HG03025 (cell line): ENCODE measurements around the gene SIGLEC15.
"Not testable (repeated sequence)": the region's sequence is repeated elsewhere in the genome, so short reads cannot be mapped to it uniquely, and the experiment has no call there.

Source experiments
- ATAC-seq: cut with Tn5 transposase; IDR thresholded peaks from one replicate; pipeline ENCODE4 v1.9.1; 2021; ENCODE audit warnings: mild to moderate bottlenecking, moderate library complexity; ENCODE audit not compliant: unreplicated experiment, low FRiP score

SIGLEC15 gene

DNA sequence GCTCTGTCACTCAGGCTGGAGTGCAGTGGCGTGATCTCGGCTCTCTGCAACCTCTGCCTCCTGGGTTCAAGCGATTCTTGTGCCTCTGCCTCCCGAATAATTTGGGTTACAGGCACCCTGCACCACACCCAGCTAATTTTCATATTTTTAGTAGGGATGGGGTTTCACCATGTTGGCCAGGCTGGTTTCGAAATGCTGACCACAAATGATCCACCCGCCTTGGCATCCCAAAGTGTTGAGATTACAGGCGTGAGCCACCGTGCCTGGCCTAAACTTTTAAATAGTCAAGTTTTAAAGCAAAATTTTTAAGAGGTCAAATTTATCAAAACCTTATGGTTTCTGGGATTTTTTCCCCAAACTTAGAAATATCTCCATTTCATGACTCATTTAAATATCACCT lies 6.7 kb upstream of the SIGLEC15 start:
- not testable (repeated sequence) for ATAC-seq

DNA sequence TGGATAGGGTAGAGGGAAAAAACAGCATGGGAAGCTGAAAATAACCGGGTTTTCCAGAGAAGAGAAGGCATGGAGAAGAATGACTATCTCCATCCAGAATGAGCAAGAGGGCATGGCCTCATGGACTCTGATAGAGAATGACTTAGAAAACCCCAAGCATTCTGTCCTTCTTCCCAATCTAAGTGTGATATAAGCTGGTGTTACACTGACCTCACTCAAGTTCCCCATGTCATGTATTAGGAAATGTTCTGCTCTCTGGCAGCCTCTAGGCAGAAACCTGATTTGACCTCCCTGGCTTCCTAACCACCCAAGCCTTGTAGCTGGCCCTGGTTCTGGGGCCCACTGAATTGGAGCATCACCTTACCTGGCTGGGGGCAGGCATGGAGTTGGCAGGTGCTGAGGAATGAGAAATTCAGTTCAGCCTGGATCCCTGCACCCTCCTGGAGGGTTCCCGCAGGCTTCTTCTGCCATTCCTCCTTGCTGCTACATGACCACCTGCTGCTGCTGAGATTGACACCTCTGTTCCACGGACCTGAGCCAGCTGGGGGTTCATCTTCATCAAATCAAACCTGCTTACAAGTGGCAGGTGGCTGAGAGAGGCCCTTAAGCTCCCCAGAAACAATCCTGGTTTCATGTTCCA lies 5.2 kb upstream of the SIGLEC15 start:
- no peak for ATAC-seq

DNA sequence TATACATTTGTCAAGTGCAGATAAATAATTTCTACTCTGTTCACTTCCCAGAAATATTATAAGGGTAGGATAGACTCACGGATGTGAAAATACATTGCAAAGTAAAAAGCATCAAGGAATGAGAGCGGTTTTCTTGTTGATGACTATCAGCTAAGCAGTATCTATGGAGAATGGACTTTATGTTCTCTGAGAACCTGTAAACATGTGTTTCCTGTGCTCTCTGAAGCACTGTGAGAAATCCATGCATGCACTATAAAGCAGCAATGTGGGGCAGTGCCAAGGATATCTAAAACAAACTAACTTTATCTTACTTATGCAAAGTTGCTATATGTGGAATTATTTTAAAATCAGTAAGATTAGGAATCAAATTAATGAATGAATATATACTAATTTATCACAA lies 4.4 kb upstream of the SIGLEC15 start:
- ATAC-seq, result no peak

DNA sequence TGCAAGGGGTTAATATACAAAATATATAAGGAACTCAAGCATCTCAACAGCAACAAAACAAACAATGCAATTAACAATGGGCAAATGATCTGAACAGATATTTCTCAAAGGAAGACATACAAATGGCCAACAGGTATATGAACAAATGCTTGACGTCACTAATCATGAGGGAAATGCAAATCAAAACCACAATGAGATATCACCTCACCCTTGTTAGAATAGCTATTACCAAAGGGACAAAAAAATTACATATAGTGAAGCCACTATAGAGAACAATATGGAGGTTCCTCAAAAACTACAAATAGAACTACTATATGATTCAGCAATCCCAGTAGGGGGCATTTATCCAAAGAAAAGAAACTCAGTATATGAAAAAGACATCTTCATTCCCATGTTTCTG lies 3.8 kb upstream of the SIGLEC15 start:
- no peak for ATAC-seq

DNA sequence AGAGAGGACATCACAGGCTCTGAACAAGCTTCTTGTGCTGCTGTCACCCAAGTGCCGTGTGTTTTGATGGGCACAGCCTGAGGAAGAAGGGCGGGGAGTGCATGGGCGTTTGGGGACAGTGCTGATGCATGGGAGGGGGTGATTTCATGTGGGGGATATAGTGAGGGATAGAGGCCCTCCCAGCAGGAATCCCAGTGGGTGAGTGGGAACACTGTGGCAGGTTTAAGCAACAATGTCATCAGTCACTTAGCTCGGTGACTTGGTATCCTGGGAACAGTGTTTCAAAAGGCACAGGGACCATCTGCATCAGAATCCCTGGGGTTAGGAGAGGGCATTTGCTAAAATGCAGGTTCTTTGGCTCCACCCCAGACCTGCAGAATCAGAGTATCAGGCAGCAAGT lies 609 bp downstream of the SIGLEC15 start:
- no peak for ATAC-seq

DNA sequence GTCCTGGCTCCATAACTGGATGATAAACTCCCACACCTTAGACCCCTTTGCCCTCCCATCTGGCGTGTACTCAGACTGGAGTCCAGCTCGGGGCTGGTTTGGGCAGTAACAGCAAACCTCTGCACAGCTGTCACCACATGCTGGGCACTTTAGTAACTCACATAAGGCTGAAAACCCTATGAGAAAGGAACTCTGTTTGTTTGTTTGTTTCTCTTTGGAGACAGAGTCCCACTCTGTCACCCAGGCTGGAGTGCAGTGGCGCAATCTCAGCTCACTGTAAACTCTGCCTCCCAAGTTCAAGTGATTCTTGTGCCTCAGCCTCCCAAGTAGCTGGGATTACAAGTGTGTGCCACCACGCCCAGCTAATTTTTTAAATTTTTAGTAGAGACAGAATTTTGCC lies 1.2 kb downstream of the SIGLEC15 start:
- not testable (repeated sequence) for ATAC-seq

DNA sequence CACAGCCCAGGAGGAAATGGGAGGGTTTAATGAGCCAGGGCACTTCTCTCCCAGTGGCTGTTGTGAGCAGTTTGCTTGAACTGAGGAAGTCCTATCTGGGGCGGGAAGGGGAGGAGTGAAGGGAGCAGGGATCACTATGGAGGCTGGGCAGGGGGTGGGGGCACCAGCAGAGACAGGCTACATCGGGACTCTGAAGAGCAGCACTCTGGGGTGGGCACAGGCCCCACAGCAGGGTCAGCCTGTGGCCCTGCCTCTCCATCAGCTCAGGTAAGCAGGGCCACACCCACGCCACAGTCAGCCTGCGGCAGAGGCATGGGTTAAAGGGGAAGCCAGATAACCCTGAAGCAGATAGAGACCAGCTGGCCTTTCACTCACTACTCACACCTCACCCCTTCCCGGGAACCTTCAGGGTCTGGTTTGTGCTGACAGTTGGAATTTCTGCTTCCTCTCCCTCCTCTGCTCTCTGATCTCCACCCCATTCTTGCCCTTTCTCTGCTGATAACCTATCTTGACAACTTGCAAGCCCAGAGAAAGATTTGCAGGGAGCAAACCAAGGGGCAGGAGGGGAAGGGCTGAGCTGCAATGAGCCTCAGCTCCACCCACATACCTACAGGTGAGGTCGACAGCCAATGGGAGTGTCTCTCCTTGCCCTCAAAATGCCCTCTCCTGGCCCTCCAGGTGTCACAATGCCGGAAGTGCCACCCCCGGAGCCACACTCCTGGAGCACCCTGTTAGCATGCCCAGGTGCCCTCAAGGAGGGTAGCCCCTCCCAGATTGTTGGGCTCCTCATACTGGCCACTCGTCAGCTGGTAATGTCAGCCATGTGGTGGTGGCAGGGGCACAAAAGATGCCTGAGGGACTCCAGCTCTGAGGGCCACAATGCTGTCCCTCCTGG lies 3.7 kb downstream of the SIGLEC15 start:
- ATAC-seq, result no peak

DNA sequence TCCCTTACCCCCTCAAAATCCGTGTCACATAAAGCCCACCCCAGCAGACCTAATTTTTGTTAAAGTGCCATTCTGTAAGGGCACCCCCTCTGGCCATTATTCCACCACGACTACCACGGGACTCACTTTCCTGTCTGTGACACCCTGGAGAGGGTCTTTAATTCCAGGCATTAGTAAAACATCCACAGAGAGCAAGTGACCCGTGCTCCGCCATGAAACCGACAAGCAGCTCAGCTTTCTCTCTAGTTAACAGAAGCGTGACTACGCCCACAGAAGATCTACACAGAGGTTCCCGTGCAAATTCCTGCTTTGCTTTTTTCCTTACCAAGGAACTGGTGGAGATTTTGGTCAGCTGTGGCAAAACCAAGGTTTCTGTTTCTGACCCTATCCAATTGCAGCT lies 4.4 kb downstream of the SIGLEC15 start:
- ATAC-seq, result no peak

DNA sequence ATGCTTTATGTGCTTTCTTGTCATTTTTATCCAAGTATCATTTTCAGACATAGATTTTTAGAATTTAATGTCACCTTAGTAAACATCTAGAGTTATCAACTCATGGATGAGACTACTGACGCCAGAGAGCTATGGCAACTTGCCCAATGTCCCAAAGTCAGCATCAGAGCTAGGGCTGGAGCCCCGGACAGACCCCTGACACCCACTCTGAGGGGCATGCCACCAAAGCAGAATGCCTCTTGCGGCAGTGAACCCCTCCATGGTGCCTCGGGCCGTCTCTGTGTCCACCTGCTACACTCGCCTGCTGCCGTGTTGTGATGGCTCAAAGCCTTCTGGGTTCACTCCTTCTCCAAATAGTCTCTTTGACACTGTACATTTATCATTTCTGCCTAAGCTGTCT lies 5.4 kb downstream of the SIGLEC15 start:
- no peak for ATAC-seq

DNA sequence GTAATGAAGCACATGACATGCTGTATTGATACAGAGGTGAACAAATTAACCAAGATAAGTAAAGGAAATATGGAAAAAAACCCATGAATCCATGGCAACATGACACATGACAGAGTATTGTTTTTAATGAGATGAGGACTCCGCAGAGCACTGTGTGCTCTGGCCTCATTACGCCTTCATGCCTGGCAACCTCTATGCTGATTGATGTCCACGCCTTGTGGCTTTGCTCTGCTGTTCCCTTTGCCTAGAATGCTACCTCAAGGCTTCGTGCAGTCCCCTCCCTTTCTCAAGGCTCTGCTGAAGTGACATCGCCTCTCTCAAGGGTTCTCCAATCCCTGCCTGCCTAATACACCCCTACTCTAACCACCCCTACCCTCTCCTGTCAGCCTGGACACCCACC lies 8.4 kb downstream of the SIGLEC15 start:
- ATAC-seq, result no peak

DNA sequence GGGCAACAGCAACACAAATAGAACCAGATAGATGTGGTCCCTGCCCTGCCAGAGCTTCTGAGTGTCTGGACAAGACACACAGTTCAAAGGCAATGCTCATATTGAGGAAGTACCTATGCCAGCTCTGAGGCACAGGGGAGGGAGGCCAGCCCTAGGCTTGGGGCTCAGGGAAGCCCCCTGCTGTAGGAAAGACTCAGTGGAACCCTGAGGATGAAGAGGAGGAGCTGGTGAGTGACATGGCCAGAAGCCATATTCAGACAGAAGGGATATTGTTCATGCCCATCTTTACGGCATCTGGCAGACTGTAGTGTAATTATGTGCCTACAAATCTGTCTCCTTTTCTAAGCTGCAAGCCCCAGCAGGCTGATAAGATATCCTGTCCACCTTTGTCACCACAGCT lies 8.8 kb downstream of the SIGLEC15 start:
- ATAC-seq, result no peak

DNA sequence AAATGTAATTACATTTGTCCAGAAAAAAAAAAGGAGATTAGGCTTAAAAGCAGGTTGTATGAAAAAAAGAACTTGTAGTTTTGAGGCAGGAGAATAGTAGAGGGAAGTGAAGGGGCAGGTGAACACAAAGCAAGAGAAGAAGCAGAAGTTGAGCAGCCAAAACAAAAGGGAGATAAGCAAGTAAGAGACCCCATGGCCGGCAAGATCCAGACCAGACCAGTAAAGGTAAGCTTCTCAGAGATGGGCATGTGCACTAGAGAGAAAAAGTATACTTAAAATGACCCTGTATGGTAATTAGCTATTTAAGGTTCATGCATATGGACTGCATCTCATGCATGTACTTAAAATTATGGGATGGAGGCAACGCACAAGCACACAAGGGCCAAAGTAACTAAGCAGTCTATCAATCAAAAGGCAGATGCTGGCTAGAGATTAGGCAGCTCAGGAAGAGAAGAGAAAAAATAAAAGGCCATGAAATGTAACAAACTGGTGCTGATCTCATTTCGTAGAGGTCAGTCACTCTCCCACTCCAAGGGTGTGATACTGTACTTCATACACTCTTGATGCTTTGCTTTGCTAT lies 9.7 kb downstream of the SIGLEC15 start:
- no peak for ATAC-seq

DNA sequence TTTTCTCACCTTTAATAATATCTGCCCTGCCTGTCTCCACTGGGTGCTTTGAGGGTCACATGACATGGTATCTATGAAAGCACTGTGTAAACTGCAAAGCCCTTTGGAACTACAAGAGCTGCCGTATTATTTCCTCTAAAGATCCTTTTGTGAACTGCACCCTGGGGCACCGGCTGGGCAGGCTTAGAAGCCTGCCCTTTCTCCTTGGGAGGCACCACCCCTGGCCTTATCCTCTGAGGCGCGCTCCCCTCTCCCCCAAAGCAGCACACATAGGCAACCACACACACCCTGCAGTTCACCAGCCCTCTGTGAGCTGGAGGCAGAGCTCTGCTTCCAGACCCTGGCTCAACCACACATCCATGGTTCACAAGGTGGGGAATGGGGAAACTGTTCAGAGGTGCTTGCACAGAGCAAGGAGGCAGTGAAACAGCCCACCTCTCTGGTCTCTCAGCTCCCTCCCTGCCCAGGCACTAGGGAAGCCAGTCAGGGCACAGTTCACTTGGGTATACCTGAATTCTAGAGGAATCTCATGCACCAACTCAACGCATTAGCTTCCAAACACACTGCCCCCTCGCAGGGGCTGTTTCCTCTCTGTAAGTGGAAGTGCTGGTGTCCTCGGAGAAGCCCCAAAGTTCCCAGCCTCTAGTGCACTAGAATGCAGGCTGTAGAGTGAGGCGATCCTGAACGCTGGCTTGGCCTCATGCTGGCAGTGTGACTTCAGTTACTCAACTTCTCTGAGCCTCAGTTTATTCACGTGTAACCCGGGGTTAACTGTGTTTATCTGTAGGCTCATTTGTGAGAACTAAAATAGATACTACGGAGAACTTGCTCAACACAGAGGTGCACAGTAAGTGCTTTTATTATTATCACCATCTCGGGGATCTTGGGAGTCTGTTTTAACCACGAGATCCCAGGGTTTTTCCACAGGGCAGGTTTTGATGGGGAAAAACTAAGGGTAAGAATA lies 11.0 kb downstream of the SIGLEC15 start:
- ATAC-seq, result no peak

DNA sequence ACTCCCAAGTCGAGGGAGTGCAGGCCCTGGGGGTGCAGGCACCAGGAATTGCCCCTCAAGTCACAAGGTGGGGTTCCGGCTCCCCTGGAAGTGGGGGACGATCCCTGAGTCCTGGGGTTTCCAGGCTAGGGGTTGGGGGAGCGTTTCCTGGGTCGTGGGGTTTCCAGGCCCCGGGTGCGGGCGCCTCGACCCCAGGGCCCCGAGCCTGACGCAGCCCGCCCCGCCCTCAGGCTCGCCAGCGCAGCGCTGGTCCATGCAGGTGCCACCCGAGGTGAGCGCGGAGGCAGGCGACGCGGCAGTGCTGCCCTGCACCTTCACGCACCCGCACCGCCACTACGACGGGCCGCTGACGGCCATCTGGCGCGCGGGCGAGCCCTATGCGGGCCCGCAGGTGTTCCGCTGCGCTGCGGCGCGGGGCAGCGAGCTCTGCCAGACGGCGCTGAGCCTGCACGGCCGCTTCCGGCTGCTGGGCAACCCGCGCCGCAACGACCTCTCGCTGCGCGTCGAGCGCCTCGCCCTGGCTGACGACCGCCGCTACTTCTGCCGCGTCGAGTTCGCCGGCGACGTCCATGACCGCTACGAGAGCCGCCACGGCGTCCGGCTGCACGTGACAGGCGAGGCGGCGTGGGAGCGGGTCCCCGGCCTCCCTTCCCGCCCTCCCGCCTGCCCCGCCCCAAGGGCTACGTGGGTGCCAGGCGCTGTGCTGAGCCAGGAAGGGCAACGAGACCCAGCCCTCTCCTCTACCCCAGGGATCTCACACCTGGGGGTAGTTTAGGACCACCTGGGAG lies 12.0 kb downstream of the SIGLEC15 start:
- no peak for ATAC-seq

DNA sequence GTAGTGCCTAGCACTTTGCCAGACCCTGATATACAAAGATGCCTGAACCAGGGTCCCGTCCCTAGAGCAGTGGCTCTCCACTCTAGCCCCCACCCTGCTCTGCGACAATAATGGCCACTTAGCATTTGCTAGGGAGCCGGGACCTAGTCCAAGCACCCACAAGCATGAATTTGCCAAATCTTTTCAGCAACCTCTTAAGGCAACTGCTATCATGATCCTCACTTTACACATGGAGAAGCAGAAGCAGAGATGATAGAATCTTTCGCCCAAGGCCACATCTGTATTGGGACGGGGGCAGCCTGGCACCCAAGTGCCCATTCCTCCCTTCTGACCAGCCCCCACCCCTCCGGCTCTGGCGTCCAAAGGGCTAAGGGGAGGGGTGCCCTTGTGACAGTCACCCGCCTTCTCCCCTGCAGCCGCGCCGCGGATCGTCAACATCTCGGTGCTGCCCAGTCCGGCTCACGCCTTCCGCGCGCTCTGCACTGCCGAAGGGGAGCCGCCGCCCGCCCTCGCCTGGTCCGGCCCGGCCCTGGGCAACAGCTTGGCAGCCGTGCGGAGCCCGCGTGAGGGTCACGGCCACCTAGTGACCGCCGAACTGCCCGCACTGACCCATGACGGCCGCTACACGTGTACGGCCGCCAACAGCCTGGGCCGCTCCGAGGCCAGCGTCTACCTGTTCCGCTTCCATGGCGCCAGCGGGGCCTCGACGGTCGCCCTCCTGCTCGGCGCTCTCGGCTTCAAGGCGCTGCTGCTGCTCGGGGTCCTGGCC lies 13.0 kb downstream of the SIGLEC15 start:
- no peak for ATAC-seq

DNA sequence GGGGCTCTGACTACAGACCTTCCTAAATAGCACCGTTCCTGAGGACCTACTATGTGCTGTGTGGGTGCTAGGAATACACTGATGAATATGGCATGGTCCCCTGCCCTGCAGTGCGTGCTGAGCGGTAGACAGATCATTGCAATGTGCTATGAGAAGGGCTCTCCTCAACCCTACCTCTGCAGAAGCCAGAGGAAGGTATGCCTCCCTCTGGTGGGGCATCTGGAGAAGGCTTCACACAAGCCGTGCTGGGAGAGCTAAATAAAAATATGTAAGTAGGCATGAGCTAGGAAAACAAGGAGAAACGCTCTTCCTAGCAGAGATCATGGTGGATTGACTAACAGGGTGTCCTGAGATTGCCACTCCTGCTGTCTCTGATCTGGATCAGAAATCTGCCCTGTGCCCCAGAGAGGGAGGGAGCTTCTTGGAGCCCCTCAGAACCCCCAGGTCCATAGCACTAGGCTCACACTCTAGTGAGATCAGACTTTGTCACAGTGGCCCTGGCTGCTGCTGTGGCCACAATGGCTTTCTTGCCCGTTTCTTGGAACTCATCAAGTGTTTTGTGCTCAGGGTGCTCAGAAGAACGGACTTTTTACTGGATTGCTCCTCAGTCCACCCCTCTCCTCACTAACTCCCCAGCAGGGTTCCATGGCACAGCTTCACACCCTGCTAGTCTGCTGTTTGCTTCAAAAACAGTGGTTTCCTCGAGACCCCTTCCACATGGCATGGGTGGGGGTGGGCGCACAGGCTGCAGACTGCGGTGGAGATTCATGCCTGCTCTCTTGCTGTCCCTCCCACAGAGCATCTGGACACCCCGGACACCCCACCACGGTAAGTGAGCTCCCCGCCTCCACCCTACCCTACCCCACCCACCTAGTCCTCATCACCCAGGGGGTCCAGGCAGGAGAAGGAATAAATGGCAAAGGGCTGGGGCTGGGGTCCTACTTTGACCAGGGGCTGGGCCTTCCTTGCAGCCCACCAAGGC lies 14.2 kb downstream of the SIGLEC15 start:
- ATAC-seq, result no peak

DNA sequence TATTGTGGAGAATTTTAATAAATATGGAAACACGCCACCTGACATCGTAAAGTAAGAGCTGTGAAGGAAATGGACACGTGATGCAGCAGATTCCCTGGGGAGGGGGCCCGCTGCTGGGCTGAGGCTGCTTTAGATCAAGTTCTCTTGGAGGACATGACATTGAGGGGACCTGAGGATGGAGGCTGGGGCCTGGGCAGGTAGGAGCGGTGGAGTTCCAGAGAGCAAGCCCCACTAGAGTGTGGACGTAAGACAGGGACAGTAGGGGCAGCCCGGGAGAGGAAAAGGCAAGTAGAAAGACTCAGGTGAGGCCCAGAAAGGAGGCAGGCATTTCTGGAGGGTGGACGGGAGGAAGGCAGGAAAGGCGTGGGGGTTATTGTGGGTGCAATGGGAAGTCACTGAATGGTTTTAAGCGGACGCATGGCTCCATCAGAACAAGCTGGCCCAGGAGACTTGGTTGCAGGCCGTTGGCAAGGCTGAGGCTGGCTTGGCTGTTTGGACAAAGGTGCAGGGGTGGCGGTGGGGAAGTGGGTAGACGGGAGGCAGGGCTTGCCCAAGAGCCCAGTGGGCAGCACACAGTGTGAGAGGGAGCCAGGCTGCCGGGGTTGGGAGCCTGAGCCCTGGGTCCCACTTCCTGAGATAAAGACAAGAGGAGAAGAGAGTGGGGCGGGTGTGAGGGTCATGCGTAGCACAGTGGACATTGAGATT lies 15.7 kb downstream of the SIGLEC15 start:
- ATAC-seq, result no peak
